ENCODE results near the gene KCTD10.

DNA sequence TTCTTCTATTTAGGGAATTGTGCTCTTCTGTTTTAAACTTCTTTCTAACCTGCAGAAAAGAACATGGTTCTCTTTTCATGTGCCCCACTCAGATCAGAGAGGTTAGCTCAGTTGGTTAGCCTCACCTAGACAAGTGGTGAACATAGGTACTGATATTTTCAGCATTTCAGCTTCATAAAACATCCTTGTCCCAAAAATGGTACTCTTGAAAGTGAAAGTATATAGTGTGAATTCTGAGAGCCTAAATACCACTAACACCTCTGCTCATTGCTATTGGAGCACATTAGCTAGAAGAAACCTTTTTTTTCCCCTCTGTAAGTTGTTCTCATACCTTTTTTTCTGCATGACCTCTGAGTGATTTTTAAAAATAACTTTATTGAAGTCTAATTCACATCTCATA lies 17.9 kb upstream of the KCTD10 start:
- TF ChIP-seq, protein P1, sequence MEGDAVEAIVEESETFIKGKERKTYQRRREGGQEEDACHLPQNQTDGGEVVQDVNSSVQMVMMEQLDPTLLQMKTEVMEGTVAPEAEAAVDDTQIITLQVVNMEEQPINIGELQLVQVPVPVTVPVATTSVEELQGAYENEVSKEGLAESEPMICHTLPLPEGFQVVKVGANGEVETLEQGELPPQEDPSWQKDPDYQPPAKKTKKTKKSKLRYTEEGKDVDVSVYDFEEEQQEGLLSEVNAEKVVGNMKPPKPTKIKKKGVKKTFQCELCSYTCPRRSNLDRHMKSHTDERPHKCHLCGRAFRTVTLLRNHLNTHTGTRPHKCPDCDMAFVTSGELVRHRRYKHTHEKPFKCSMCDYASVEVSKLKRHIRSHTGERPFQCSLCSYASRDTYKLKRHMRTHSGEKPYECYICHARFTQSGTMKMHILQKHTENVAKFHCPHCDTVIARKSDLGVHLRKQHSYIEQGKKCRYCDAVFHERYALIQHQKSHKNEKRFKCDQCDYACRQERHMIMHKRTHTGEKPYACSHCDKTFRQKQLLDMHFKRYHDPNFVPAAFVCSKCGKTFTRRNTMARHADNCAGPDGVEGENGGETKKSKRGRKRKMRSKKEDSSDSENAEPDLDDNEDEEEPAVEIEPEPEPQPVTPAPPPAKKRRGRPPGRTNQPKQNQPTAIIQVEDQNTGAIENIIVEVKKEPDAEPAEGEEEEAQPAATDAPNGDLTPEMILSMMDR (IDR thresholded peaks at IDR 0.05; ENCODE audit: low read length), result no peak
- TF ChIP-seq EZH2 (IDR thresholded peaks at IDR 0.05; ENCODE audit: borderline replicate concordance, low read length), result no peak

Data from OCI-LY1 (cell line).